Hindlimb muscle (tissue), 1 donor: ENCODE data around the gene PSMD2. TPM values are rescaled to one million over a fixed set of nuclear protein-coding genes. Genes with fewer than 3 reads are reported as not detected.
"Not testable (repeated sequence)": the region's sequence is repeated elsewhere in the genome, so short reads cannot be mapped to it uniquely, and the experiment has no call there.

ENCODE experiments used
- DNase-seq: peaks from one replicate; pipeline ENCODE4 v3.0.0-alpha.2; 2013
- polyA plus RNA-seq: library from polyadenylated mRNA; unstranded; fragments of 120-200 nt; gene quantifications from one replicate; pipeline ENCODE4 v1.2.1, GENCODE V29; 2013; ENCODE audit not compliant: insufficient read length

Gene PSMD2
- polyA plus RNA-seq, 1 donor, result 169 TPM

- not testable (repeated sequence) for DNase-seq
Measured at GRCh38 chr3:184339451-184340135, 40.6 kb downstream of the PSMD2 start.

GRCh38 chr3:184341925-184342324, 42.9 kb downstream of the PSMD2 start:
- DNase-seq, result no peak

- DNase-seq, result no peak
Measured at GRCh38 chr3:184343200-184343876, 44.3 kb downstream of the PSMD2 start.

- no peak for DNase-seq
Measured at GRCh38 chr3:184344579-184345316, 45.7 kb downstream of the PSMD2 start.

- DNase-seq, result no peak
Measured at GRCh38 chr3:184345317-184346144, 46.5 kb downstream of the PSMD2 start.

GRCh38 chr3:184346480-184347190, 47.6 kb downstream of the PSMD2 start:
- no peak for DNase-seq

GRCh38 chr3:184347321-184348056, 48.4 kb downstream of the PSMD2 start:
- DNase-seq, result no peak

- DNase-seq, result no peak
Measured at GRCh38 chr3:184348057-184348382, 49.0 kb downstream of the PSMD2 start.

GRCh38 chr3:184349563-184350470, 50.8 kb downstream of the PSMD2 start:
- DNase-seq, result no peak

- DNase-seq, result no peak
Measured at GRCh38 chr3:184350618-184351017, 51.6 kb downstream of the PSMD2 start.

- DNase-seq, result no peak
Measured at GRCh38 chr3:184351511-184352148, 52.6 kb downstream of the PSMD2 start.

GRCh38 chr3:184352149-184352785, 53.2 kb downstream of the PSMD2 start:
- no peak for DNase-seq

GRCh38 chr3:184352897-184353545, 54.0 kb downstream of the PSMD2 start:
- no peak for DNase-seq

- DNase-seq, result no peak
Measured at GRCh38 chr3:184353546-184353941, 54.5 kb downstream of the PSMD2 start.

- no peak for DNase-seq
Measured at GRCh38 chr3:184354121-184354728, 55.2 kb downstream of the PSMD2 start.

- DNase-seq, result no peak
Measured at GRCh38 chr3:184354754-184355153, 55.7 kb downstream of the PSMD2 start.

GRCh38 chr3:184355261-184356040, 56.4 kb downstream of the PSMD2 start:
- DNase-seq, result no peak
